ENCODE measurements around the gene KIF26B. TPM values are rescaled to one million over a fixed set of nuclear protein-coding genes. Genes with fewer than 3 reads are reported as not detected.

Gene KIF26B
- 3.5 TPM for total RNA-seq
- long read RNA-seq, partial matches to known transcripts: 8 of 9 reads
- long read RNA-seq, other reads (novel, unspliced or antisense): 1 of 9 reads

- H3K27ac ChIP-seq (replicated peaks): peak within 1 kb of the TSS; percentile 40
- H3K9me3 ChIP-seq (replicated peaks): no peaks in the 10 kb centered on the region
- no peak for TF ChIP-seq CTCF (IDR thresholded peaks at IDR 0.05; ENCODE audit: borderline replicate concordance)
- peaks cover 76% of the 10 kb centered on the region for H3K27me3 ChIP-seq (ENCODE audit: low read depth)
- H3K4me1 ChIP-seq: peaks cover 43% of the 10 kb centered on the region
- no peak for DNase-seq
- intact Hi-C loops (cut with micrococcal nuclease): loop anchor here (5.0 to 10.0 kb wide), 3 partner anchors 230 to 1290 kb away; no protein-coding TSS in a partner anchor
- no peaks in the 10 kb centered on the region for H3K36me3 ChIP-seq
- H3K4me3 ChIP-seq: peak within 1 kb of the TSS; percentile 76
Measured at GRCh38 chr1:245154429-245155271, at the start of gene KIF26B. Gene KIF26B, plus strand, starts transcription at chr1:245154985. Its CDS starts 440 bp downstream, at chr1:245155425.

- Histone ChIP-seq H3K36me3 (no peaks in the 10 kb centered on the region), H3K4me1 (no peaks in the 10 kb centered on the region), H3K4me3 (no peak overlapping the region), H3K27ac (replicated peaks) (no peak overlapping the region), H3K9me3 (replicated peaks) (no peaks in the 10 kb centered on the region), H3K27me3 (ENCODE audit: low read depth) (no peaks in the 10 kb centered on the region)
- TF ChIP-seq CTCF (IDR thresholded peaks at IDR 0.05; ENCODE audit: borderline replicate concordance): no peak
- DNase-seq: no peak
- intact Hi-C loops (cut with micrococcal nuclease): no loop called here
Measured at GRCh38 chr1:245105042-245105441, 49.7 kb upstream of the KIF26B start.

- Histone ChIP-seq H3K27ac (replicated peaks) (no peak overlapping the region), H3K4me3 (no peak overlapping the region), H3K9me3 (replicated peaks) (no peaks in the 10 kb centered on the region), H3K4me1 (no peaks in the 10 kb centered on the region), H3K27me3 (ENCODE audit: low read depth) (no peaks in the 10 kb centered on the region), H3K36me3 (no peaks in the 10 kb centered on the region)
- no peak for DNase-seq
- intact Hi-C loops (cut with micrococcal nuclease): no loop called here
- TF ChIP-seq CTCF (IDR thresholded peaks at IDR 0.05; ENCODE audit: borderline replicate concordance): no peak
Measured at GRCh38 chr1:245105815-245106410, 48.9 kb upstream of the KIF26B start.

GRCh38 chr1:245107776-245108114 lies 47.0 kb upstream of the KIF26B start:
- no peaks in the 10 kb centered on the region for H3K4me1 ChIP-seq
- intact Hi-C loops (cut with micrococcal nuclease): no loop called here
- no peak for DNase-seq
- H3K27me3 ChIP-seq (ENCODE audit: low read depth): no peaks in the 10 kb centered on the region
- no peaks in the 10 kb centered on the region for H3K9me3 ChIP-seq (replicated peaks)
- no peaks in the 10 kb centered on the region for H3K36me3 ChIP-seq
- H3K27ac ChIP-seq (replicated peaks): no peak overlapping the region
- H3K4me3 ChIP-seq: no peak overlapping the region
- no peak for TF ChIP-seq CTCF (IDR thresholded peaks at IDR 0.05; ENCODE audit: borderline replicate concordance)

- Histone ChIP-seq H3K27me3 (ENCODE audit: low read depth) (no peaks in the 10 kb centered on the region), H3K4me3 (no peak overlapping the region), H3K4me1 (no peaks in the 10 kb centered on the region), H3K36me3 (no peaks in the 10 kb centered on the region), H3K27ac (replicated peaks) (no peak overlapping the region), H3K9me3 (replicated peaks) (no peaks in the 10 kb centered on the region)
- TF ChIP-seq CTCF (IDR thresholded peaks at IDR 0.05; ENCODE audit: borderline replicate concordance): no peak
- intact Hi-C loops (cut with micrococcal nuclease): no loop called here
- no peak for DNase-seq
Measured at GRCh38 chr1:245108246-245108645, 46.5 kb upstream of the KIF26B start.
